Thoracic aorta endothelial cell (primary cell): ENCODE data around the gene STMP1. TPM values are rescaled to one million over a fixed set of nuclear protein-coding genes. Genes with fewer than 3 reads are reported as not detected.

Experiments
- small RNA-seq: library from RNA; depleted of rRNA; stranded (forward); fragments of <200 nt; gene quantifications from one replicate; pipeline ENCODE3, GENCODE V24; 2012
- total RNA-seq: library from RNA; depleted of rRNA; stranded (reverse); fragments of >200 nt; gene quantifications from 2 replicates; pipeline ENCODE4 v1.2.3, GENCODE V29; 2012

Gene STMP1
- 19.5 and 24.8 TPM in 2 replicates for total RNA-seq

GRCh38 chr7:135662373-135663114, at the start of gene STMP1:
Gene STMP1 (plus strand): TSS chr7:135662514.

Small RNAs within 50 kb of the gene (small RNA-seq; reads per million reads assigned to genes)
- gene RNU6-1154P, result not detected

Other genes with a start within 250 kb of the STMP1 start
- gene CNOT4, start 152.4 kb upstream of the STMP1 start, total RNA-seq, result 15.0 and 17.7 TPM in 2 replicates
- 137 and 148 TPM in 2 replicates for gene NUP205, start 104.6 kb upstream of the STMP1 start, total RNA-seq
- gene SLC13A4, start 65.7 kb downstream of the STMP1 start, total RNA-seq, result not detected in 2 replicates
- not detected in 2 replicates for gene FAM180A, start 86.3 kb downstream of the STMP1 start, total RNA-seq